Body of pancreas (tissue), 4 donors: Measurements from ENCODE around the gene MAP4K4.

ENCODE experiments used
- CTCF ChIP-seq, 7 experiments: fragments of 450-650 bp in 4 of 7; fragments of 200-600 bp in 3 of 7; sonication (generic) in 3 of 7; IDR thresholded peaks; one replicate each; pipeline ENCODE4 v1.5.1; 2016 to 2019; ENCODE audit warnings: antibody characterized with exemption in 7 of 7
- POLR2A ChIP-seq, 3 donors: fragments of 450-650 bp; IDR thresholded peaks; one replicate each; pipeline ENCODE4 v1.6.1; 2016; ENCODE audit warnings: antibody characterized with exemption in 3 of 3, mild to moderate bottlenecking in 2 of 3

- no peak for TF ChIP-seq CTCF (IDR thresholded peaks at IDR 0.05)
- TF ChIP-seq POLR2A (IDR thresholded peaks at IDR 0.05): no peak
Observed at GRCh38 chr2:101837354-101837753, 139.8 kb downstream of the MAP4K4 start.
